Activated CD4-positive, alpha-beta T cell treated with anti-CD3 and anti-CD28 coated beads for 24 hours (primary cell): ENCODE measurements around the gene RHBDD2.
"Not testable (repeated sequence)": the region's sequence is repeated elsewhere in the genome, so short reads cannot be mapped to it uniquely, and the experiment has no call there.

ENCODE experiments used
- DNase-seq, 2 donors: peaks; one replicate each; pipeline ENCODE4 v3.0.0-alpha.2; 2020; ENCODE audit warnings: low read depth in 2 of 2

The RHBDD2 gene

GRCh38 chr7:75889223-75889825 lies 10.5 kb downstream of the RHBDD2 start:
- no peak for DNase-seq

GRCh38 chr7:75889826-75890225 lies 11.0 kb downstream of the RHBDD2 start:
- no peak for DNase-seq

- not testable (repeated sequence) for DNase-seq
Measured at GRCh38 chr7:75891237-75891636, 12.4 kb downstream of the RHBDD2 start.

- no peak for DNase-seq
Measured at GRCh38 chr7:75891815-75892411, 13.1 kb downstream of the RHBDD2 start.

- DNase-seq = no peak
Measured at GRCh38 chr7:75892634-75893272, 13.9 kb downstream of the RHBDD2 start.

GRCh38 chr7:75896803-75897327 lies 18.0 kb downstream of the RHBDD2 start:
- DNase-seq = no peak

GRCh38 chr7:75900617-75901315 lies 21.9 kb downstream of the RHBDD2 start:
- DNase-seq = no peak

- DNase-seq = no peak
Measured at GRCh38 chr7:75905785-75906604, 27.2 kb downstream of the RHBDD2 start.

- DNase-seq = no peak
Measured at GRCh38 chr7:75906991-75907667, 28.3 kb downstream of the RHBDD2 start.

GRCh38 chr7:75907668-75908039 lies 28.8 kb downstream of the RHBDD2 start:
- DNase-seq = not testable (repeated sequence)

- no peak for DNase-seq
Measured at GRCh38 chr7:75909521-75910132, 30.8 kb downstream of the RHBDD2 start.

GRCh38 chr7:75911186-75911585 lies 32.4 kb downstream of the RHBDD2 start:
- DNase-seq = not testable (repeated sequence)

- no peak for DNase-seq
Measured at GRCh38 chr7:75913437-75913836, 34.6 kb downstream of the RHBDD2 start.

GRCh38 chr7:75914169-75914654 lies 35.4 kb downstream of the RHBDD2 start:
- no peak for DNase-seq

GRCh38 chr7:75914655-75915415 lies 36.0 kb downstream of the RHBDD2 start, which contains the start of gene POR:
TSS of gene POR (plus strand) at chr7:75915155. CDS start at chr7:75954002, 38,847 bp downstream.
- peak; percentile 93 to 97 for DNase-seq

GRCh38 chr7:75915416-75916156 lies 36.8 kb downstream of the RHBDD2 start:
- no peak for DNase-seq

GRCh38 chr7:75916259-75916658 lies 37.4 kb downstream of the RHBDD2 start:
- DNase-seq = no peak

- DNase-seq = no peak
Measured at GRCh38 chr7:75916685-75917634, 38.1 kb downstream of the RHBDD2 start.
